GM12872 (cell line): Measurements from ENCODE around the gene HYAL3.

ENCODE experiments used
- CTCF ChIP-seq: IDR thresholded peaks from 3 replicates; pipeline ENCODE4 v1.5.1; 2011; ENCODE audit warnings: low read depth, mild to moderate bottlenecking, low read length, moderate library complexity; ENCODE audit not compliant: insufficient read depth

The HYAL3 gene

GRCh38 chr3:50295553-50296431, 3.4 kb downstream of the HYAL3 start:
- TF ChIP-seq CTCF = no peak

- no peak for TF ChIP-seq CTCF
These were observed 4.5 kb downstream of the HYAL3 start for GRCh38 chr3:50294492-50295403.

- no peak for TF ChIP-seq CTCF
These were observed 5.1 kb downstream of the HYAL3 start for GRCh38 chr3:50294089-50294488.

- TF ChIP-seq CTCF = no peak
These were observed 6.0 kb downstream of the HYAL3 start for GRCh38 chr3:50293079-50293801.

- no peak for TF ChIP-seq CTCF
These were observed 6.8 kb downstream of the HYAL3 start, which contains the start of gene IFRD2 for GRCh38 chr3:50292159-50293078. Gene IFRD2, minus strand, starts transcription at chr3:50292429. Its CDS starts 155 bp downstream, at chr3:50292274.

GRCh38 chr3:50290161-50290641, 9.0 kb downstream of the HYAL3 start:
- TF ChIP-seq CTCF = no peak
